Erythroblast (primary cell): Measurements from ENCODE around the gene AGPAT2.

Experiments used
- GATA1 ChIP-seq: IDR thresholded peaks from 2 replicates; pipeline ENCODE4 v1.6.1; 2011; ENCODE audit warnings: low read depth, mild to moderate bottlenecking, control low read depth, low read length, moderate library complexity
- POLR2A ChIP-seq: IDR thresholded peaks from 2 replicates; pipeline ENCODE4 v1.6.1; 2011; ENCODE audit warnings: mild to moderate bottlenecking, low read length

DNA sequence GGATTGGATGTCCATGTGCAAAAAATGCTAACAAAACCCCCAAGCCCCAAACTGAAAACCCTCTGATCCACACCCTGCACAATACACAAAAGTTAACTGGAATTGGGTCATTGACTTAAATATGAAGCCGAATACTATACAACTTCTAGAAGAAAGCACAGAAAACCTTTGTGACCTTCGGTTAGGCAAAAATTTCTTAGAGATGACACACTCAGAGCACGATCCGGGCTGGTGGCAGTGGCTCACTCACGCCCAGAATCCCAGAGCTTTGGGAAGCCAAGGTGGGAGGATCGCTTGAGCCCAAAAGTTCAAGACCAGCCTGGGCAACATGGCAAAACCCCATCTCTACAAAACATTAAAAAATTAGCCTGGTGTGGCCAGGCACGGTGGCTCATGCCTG is 23.3 kb upstream of the AGPAT2 start:
- no peak for TF ChIP-seq POLR2A
- no peak for TF ChIP-seq GATA1
